Measurements from ENCODE around the gene UBE2S.

UBE2S gene

DNA sequence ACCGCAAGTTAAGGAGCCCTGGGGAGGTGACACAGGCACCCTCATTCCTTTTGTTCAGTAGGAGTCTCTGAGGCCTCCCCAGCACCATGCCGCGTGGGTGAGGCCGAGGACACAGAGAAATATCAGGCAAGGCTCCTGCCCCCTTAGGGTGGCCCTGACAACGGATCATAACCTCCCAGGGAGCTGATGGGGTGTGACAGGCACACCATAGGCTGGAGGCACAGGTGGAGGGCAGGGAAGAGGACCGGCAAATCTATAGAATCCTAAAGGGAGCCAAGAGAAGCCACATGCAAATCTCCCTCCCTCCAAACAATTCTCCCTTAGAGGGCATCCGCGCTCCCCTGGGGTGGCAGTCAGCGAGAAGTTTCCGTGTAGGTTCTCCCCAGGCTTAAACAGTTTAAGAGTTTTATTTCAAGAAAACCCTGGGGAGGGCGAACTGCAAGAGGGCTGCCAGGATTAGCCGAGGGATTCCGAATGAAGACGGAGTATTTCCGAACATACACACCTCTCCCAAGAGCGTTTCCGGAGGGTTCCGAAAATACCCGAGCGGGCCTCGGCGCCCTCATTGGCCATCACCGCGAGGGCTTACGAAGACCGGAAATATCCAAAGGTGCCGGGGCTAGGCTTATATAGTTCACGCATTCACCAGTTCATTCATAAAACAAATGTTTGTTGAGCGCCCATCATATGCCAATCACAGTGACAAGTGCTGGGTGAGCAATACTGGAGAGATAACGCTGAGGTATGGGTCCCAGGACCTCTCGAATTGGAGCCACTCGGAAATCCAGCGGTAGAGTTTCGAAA is 22.5 kb downstream of the UBE2S start:
- peak; percentile 97 for DNase-seq (ENCODE audit: low read depth)
- peak overlapping the region; percentile 99 for H3K4me3 ChIP-seq (ENCODE audit: low read length)
- TF ChIP-seq CTCF (IDR thresholded peaks at IDR 0.05; ENCODE audit: insufficient read depth, low read depth, low read length, missing control alignments): no peak

DNA sequence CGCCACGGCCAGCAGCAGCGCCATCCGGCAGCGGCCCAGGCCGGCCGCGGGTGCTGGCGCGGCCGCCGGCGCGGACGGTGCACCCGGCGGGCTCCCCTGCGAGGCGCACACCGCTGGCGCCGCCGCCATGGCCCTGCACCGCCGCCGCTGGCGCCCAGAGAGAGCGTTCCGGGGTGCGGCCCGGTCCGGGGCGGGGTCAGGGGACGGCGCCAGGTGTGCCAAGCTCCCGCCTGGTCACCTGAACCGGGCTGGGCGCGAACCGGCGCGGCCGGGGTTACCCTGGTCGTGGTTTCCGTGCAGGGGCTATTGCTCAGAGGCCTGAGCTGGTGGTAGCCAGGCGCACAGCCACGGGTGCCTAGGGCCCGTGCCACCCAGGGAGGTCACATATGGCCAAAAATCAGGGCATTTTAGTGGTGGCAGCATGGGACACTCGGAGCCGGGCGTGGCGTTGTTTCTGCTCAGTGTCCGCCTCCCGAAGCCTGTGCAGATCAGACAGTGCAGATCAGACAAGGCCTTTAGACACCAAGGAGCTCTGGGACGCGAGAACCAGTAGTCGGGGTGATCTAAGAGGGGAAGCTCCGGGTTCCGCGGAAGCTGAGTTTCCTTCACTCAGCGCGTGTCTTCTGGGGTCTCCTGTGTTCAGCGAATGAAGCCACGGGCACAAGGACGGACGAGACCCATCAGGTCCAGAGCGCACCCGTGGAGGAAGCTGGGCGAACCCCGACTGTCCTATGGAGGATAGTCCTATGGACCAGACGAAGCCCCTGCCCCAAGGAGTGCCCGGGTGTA is 23.3 kb downstream of the UBE2S start, which contains the start of gene TMEM238:
TSS of gene TMEM238 (minus strand) at position 162 of the 789 bp plus-strand sequence. CDS start at position 129, 33 bp downstream.
- DNase-seq (ENCODE audit: low read depth): no peak
- TF ChIP-seq CTCF (IDR thresholded peaks at IDR 0.05; ENCODE audit: insufficient read depth, low read depth, low read length, missing control alignments): no peak
- peak within 1 kb of the TSS; percentile 99 for H3K4me3 ChIP-seq (ENCODE audit: low read length)

GRCh38 chr19:55383279-55384130 is 24.1 kb downstream of the UBE2S start:
- peak overlapping the region; percentile 62 for H3K4me3 ChIP-seq (ENCODE audit: low read length)

GRCh38 chr19:55382522-55383054 is 25.0 kb downstream of the UBE2S start:
- peak overlapping the region; percentile 62 for H3K4me3 ChIP-seq (ENCODE audit: low read length)
- TF ChIP-seq CTCF (IDR thresholded peaks at IDR 0.05; ENCODE audit: insufficient read depth, low read depth, low read length, missing control alignments): no peak
- no peak for DNase-seq (ENCODE audit: low read depth)

More at GRCh38 chr19:55383279-55384130, 24.1 kb downstream of the UBE2S start:
- no peak for TF ChIP-seq CTCF (IDR thresholded peaks at IDR 0.05; ENCODE audit: insufficient read depth, low read depth, low read length, missing control alignments)
- DNase-seq (ENCODE audit: low read depth): peak; percentile 82

DNA sequence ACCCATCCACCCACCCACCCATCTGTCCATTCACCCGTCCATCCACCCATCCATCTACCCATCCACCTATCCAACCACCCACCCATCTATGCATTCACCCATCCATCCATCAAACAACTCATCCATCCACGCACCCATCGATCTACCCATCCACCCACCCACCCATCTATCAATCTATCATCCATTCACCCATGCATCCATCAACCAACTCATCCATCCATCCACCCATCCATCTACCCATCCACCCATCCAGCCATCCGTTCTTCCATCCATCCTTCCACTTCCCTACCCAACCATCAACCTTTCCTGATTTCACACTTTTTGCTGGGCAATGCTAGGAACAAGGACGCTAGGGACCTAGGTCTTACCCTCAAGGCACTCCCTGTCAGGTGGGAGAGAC is 25.6 kb downstream of the UBE2S start:
- H3K4me3 ChIP-seq (ENCODE audit: low read length): no peak overlapping the region
- no peak for TF ChIP-seq CTCF (IDR thresholded peaks at IDR 0.05; ENCODE audit: insufficient read depth, low read depth, low read length, missing control alignments)
- DNase-seq (ENCODE audit: low read depth): no peak

- H3K4me3 ChIP-seq (ENCODE audit: low read length): no peak overlapping the region
- no peak for TF ChIP-seq CTCF (IDR thresholded peaks at IDR 0.05; ENCODE audit: insufficient read depth, low read depth, low read length, missing control alignments)
- DNase-seq (ENCODE audit: low read depth): no peak
Observed at GRCh38 chr19:55379174-55379573, 28.4 kb downstream of the UBE2S start.
